ENCODE results near the gene SLC26A11. TPM values are rescaled to one million over a fixed set of nuclear protein-coding genes. Genes with fewer than 3 reads are reported as not detected.

SLC26A11 gene
- total and polyA plus RNA-seq, 2 of the 13 experiments (the other 11 are each of a cell fraction or from before 2014, with no cell fraction given), result 8.7 to 13.2 TPM

DNA sequence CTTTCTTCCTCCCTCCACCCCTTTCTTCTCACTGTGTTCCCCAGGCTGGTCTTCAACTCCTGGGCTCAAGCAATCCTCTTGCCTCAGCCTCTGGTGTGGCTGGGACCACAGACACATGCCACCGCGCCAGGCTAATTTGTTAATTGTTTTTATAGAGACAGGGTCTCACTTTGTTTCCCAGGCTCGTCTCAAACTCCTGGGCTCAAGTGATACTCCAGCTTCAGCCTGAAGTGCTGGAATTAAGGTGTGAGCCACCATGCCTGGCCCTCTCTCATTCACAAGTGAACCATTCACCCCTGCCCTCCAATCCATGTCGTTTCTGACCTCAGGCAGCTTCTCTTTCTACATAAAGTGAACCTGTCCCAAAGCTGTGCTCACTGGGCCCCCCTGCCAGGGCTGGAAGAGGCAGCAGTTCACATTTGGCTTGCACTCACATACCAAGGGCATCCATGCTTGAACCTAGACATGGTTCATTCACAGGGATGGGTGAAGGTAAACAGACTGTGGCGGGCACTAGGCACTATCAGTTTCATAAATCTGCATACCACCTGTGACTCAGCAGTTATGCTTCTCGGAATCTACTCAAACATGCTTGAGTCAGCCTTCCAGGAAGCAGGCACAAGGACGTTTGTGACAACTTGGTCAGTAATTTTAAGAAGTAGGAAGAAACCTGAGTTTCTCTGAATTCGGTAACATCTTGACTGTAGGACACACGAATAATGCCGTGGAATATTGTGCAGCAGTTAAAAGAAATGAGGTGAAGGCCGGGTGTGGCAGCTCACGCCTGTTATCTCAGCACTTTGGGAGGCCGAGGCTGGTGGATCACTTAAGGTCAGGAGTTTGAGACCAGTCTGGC lies 34.4 kb downstream of the SLC26A11 start (continued):
- TF ChIP-seq XRCC5 (optimal IDR thresholded peaks at IDR 0.05; ENCODE audit: low read length) (peak; percentile 15), GTF3A (CRISPR knock-in tag; conservative IDR thresholded peaks at IDR 0.05) (no peak), ZNF343 (CRISPR knock-in tag; IDR thresholded peaks at IDR 0.05) (no peak), ZNF678 (CRISPR knock-in tag; IDR thresholded peaks at IDR 0.05) (no peak), SOX13 (IDR thresholded peaks at IDR 0.05) (no peak), SOX13 (CRISPR knock-in tag; conservative IDR thresholded peaks at IDR 0.05 in 1 of 2, IDR thresholded peaks at IDR 0.05 in 1 of 2) (peak in 1 of 2 experiments; percentile 57; a peak in 1 of 4 replicates), ZBTB7A (CRISPR knock-in tag; IDR thresholded peaks at IDR 0.05) (0 out of 2 replicates have a peak, but pooled peaks have one; percentile 11), ZNF737 (CRISPR knock-in tag; IDR thresholded peaks at IDR 0.05; ENCODE audit: borderline replicate concordance) (no peak), HNRNPH1 (optimal IDR thresholded peaks at IDR 0.05; ENCODE audit: low read depth, low read length) (no peak), ARNT (IDR thresholded peaks at IDR 0.05) (no peak), MTF1 (CRISPR knock-in tag; IDR thresholded peaks at IDR 0.05) (no peak), IRF2 (CRISPR knock-in tag; IDR thresholded peaks at IDR 0.05) (0 out of 2 replicates have a peak, but pooled peaks have one; percentile 53), ZNF790 (CRISPR knock-in tag; IDR thresholded peaks at IDR 0.05; ENCODE audit: borderline replicate concordance) (no peak), TCF7 (IDR thresholded peaks at IDR 0.05; ENCODE audit: low read depth) (no peak), MEIS1 (CRISPR knock-in tag; IDR thresholded peaks at IDR 0.05; ENCODE audit: borderline replicate concordance) (no peak), CEBPG (CRISPR knock-in tag; IDR thresholded peaks at IDR 0.05) (peak; percentile 38; the same call in 1 of the 2 replicates), MED13 (CRISPR knock-in tag; IDR thresholded peaks at IDR 0.05) (no peak), KMT2B (CRISPR knock-in tag; IDR thresholded peaks at IDR 0.05) (peak; percentile 46; the same call in 1 of the 2 replicates), ELF3 (CRISPR knock-in tag; IDR thresholded peaks at IDR 0.05) (peak; percentile 57; the same call in 1 of the 2 replicates), PCBP2 (optimal IDR thresholded peaks at IDR 0.05; ENCODE audit: low read depth, low read length, poor library complexity, severe bottlenecking) (no peak), ZMYM3 (CRISPR knock-in tag; IDR thresholded peaks at IDR 0.05) (no peak), HDAC2 (CRISPR knock-in tag; IDR thresholded peaks at IDR 0.05) (0 out of 2 replicates have a peak, but pooled peaks have one; percentile 36), MED8 (CRISPR knock-in tag; IDR thresholded peaks at IDR 0.05; ENCODE audit: insufficient replicate concordance) (no peak), ZNF230 (CRISPR knock-in tag; IDR thresholded peaks at IDR 0.05) (no peak), TEAD3 (CRISPR knock-in tag; optimal IDR thresholded peaks at IDR 0.05; ENCODE audit: borderline replicate concordance) (peak; percentile 93)
- TF ChIP-seq, protein P1, sequence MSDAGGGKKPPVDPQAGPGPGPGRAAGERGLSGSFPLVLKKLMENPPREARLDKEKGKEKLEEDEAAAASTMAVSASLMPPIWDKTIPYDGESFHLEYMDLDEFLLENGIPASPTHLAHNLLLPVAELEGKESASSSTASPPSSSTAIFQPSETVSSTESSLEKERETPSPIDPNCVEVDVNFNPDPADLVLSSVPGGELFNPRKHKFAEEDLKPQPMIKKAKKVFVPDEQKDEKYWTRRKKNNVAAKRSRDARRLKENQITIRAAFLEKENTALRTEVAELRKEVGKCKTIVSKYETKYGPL (CRISPR knock-in tag; IDR thresholded peaks at IDR 0.05), result no peak
- TF ChIP-seq, protein P2, sequence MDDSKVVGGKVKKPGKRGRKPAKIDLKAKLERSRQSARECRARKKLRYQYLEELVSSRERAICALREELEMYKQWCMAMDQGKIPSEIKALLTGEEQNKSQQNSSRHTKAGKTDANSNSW (CRISPR knock-in tag; IDR thresholded peaks at IDR 0.05; ENCODE audit: borderline replicate concordance), result no peak
- TF ChIP-seq, protein P3, sequence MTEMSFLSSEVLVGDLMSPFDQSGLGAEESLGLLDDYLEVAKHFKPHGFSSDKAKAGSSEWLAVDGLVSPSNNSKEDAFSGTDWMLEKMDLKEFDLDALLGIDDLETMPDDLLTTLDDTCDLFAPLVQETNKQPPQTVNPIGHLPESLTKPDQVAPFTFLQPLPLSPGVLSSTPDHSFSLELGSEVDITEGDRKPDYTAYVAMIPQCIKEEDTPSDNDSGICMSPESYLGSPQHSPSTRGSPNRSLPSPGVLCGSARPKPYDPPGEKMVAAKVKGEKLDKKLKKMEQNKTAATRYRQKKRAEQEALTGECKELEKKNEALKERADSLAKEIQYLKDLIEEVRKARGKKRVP (CRISPR knock-in tag; IDR thresholded peaks at IDR 0.05), result peak in 1 of 2 experiments; percentile 75; a peak in 1 of 4 replicates
- TF ChIP-seq, protein P4, sequence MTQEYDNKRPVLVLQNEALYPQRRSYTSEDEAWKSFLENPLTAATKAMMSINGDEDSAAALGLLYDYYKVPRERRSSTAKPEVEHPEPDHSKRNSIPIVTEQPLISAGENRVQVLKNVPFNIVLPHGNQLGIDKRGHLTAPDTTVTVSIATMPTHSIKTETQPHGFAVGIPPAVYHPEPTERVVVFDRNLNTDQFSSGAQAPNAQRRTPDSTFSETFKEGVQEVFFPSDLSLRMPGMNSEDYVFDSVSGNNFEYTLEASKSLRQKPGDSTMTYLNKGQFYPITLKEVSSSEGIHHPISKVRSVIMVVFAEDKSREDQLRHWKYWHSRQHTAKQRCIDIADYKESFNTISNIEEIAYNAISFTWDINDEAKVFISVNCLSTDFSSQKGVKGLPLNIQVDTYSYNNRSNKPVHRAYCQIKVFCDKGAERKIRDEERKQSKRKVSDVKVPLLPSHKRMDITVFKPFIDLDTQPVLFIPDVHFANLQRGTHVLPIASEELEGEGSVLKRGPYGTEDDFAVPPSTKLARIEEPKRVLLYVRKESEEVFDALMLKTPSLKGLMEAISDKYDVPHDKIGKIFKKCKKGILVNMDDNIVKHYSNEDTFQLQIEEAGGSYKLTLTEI (CRISPR knock-in tag; conservative IDR thresholded peaks at IDR 0.05), result no peak

Data from HepG2 (cell line).